ENCODE data around the gene NAGLU. TPM values are rescaled to one million over a fixed set of nuclear protein-coding genes. Genes with fewer than 3 reads are reported as not detected.
"Not testable (repeated sequence)": the region's sequence is repeated elsewhere in the genome, so short reads cannot be mapped to it uniquely, and the experiment has no call there.

The NAGLU gene
- total and polyA plus RNA-seq, 4 donors, result 22.3 to 75.0 (median 40.3) TPM

DNA sequence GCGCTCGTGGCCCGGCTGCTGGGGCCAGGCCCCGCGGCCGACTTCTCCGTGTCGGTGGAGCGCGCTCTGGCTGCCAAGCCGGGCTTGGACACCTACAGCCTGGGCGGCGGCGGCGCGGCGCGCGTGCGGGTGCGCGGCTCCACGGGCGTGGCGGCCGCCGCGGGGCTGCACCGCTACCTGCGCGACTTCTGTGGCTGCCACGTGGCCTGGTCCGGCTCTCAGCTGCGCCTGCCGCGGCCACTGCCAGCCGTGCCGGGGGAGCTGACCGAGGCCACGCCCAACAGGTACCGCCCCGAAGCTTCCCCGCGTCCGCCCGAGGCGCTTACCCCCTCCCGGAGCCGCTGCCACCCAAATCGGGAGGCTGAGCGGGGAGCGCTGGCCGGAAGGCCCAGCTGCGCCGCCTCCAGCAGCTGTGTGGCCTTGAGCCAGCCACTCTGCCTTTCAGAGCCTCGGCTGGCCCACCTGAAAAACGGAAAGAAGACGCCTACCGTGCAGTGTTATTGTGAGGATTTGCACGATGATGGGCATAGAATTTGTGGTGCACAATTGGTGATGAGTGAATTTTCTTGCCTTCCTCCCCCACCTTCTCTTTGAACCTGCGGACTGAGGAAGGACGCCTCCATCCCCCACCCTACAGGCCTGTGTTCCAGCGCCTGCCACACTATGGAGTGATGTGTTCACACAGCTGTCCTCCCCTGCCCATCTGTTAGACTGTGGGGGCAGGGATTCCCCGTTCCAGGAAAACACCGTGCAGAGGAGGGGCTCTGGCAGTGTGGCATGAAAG is 523 bp downstream of the NAGLU start:
- DNase-seq (peak; percentile 93 to 96), ATAC-seq (ENCODE audit: low FRiP score) (peak; percentile 77)
- no peaks in the 10 kb centered on the region for H3K4me1 ChIP-seq (ENCODE audit: control insufficient read depth in 1 of 2, insufficient read depth in 2 of 2, low read length in 2 of 2)
- peaks cover 0 to 3% of the 10 kb centered on the region in 2 donors for H3K36me3 ChIP-seq (ENCODE audit: control insufficient read depth in 1 of 2, insufficient read depth in 2 of 2, low read length in 1 of 2)
- peak overlapping the region in 1 of 2 donors; percentile 55 for H3K27ac ChIP-seq (ENCODE audit: low read depth in 1 of 2, low read length in 2 of 2)
- peak overlapping the region; percentile 77 to 81 for H3K4me3 ChIP-seq (ENCODE audit: low read length in 2 of 2)
- H3K9me3 ChIP-seq (ENCODE audit: control insufficient read depth, low read length), result no peaks in the 10 kb centered on the region
- WGBS, 2 donors, result 1% methylated on average over 48 to 65 of the region's 65 CpGs
- H3K27me3 ChIP-seq (ENCODE audit: control insufficient read depth in 1 of 2, insufficient read depth in 2 of 2, low read length in 1 of 2), result no peaks in the 10 kb centered on the region
- intact Hi-C loops (cut with DNase I), result loop anchor here in 1 of 2 donors (1.0 kb wide), 1 partner anchor 18 kb away; no protein-coding TSS in a partner anchor

DNA sequence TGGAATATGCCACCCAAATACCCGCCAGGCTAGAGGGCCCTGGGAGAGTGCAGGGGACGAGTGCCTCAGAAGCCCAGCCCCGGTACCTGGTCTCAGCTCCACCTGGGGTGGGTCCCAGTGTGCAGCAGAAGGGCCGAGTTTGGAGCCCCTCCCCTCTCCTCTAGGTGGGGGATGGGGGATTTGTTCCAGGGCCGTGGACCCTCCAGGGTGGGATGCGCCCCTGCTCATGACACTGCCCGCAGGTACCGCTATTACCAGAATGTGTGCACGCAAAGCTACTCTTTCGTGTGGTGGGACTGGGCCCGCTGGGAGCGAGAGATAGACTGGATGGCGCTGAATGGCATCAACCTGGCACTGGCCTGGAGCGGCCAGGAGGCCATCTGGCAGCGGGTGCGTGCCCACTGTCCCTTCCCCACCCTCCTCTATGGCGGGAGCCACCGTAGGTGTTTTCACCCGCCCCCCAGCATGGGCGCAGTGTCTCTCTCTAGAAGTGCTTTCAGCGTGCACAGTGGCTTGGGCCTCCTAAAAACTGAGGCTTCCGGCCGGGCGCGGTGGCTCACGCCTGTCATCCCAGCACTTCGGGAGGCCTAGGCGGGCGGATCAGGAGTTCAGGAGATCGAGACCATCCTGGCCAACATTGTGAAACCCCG is 1.2 kb downstream of the NAGLU start:
- no peaks in the 10 kb centered on the region for H3K4me1 ChIP-seq (ENCODE audit: control insufficient read depth in 1 of 2, insufficient read depth in 2 of 2, low read length in 2 of 2)
- no peak for DNase-seq
- no peaks in the 10 kb centered on the region for H3K27me3 ChIP-seq (ENCODE audit: control insufficient read depth in 1 of 2, insufficient read depth in 2 of 2, low read length in 1 of 2)
- intact Hi-C loops (cut with DNase I), result no loop called here
- no peaks in the 10 kb centered on the region for H3K9me3 ChIP-seq (ENCODE audit: control insufficient read depth, low read length)
- 84% methylated on average over 30 to 31 of the region's 31 CpGs for WGBS, 2 donors
- H3K27ac ChIP-seq (ENCODE audit: low read depth in 1 of 2, low read length in 2 of 2), result peak overlapping the region in 1 of 2 donors; percentile 55
- peaks cover 0 to 4% of the 10 kb centered on the region in 2 donors for H3K36me3 ChIP-seq (ENCODE audit: control insufficient read depth in 1 of 2, insufficient read depth in 2 of 2, low read length in 1 of 2)
- peak overlapping the region in 1 of 2 donors; percentile 2 for H3K4me3 ChIP-seq (ENCODE audit: low read length in 2 of 2)
- peak; percentile 1 for ATAC-seq (ENCODE audit: low FRiP score)

DNA sequence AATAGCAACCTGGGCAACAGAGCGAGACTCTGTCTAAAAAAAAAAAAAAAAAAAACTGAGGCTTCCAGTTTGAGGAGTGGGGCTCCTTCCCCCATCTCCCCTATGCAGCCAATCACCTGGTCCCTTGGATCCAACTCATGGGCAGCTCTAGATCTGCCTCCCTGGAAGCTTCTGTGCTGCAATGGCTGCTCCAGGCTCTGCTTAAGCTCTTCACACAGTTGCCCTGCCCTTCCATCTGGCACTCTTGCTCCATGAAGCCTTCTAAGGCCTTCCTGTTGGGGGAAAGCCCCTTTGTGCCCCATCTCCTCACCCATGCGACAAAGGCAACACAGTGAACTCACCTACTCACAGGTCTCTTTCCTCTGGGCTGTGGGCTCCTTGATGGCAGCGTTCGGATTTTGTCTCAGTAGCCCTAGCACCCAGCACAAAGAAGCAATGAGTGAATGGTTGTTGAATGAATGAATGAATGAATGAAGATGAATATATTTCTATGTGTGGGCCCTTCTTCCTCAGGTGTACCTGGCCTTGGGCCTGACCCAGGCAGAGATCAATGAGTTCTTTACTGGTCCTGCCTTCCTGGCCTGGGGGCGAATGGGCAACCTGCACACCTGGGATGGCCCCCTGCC is 1.9 kb downstream of the NAGLU start:
- DNase-seq, result no peak
- WGBS, 2 donors, result 94 to 100% methylated on average over 5 of the region's 5 CpGs
- Histone ChIP-seq H3K36me3 (ENCODE audit: control insufficient read depth in 1 of 2, insufficient read depth in 2 of 2, low read length in 1 of 2) (peaks cover 0 to 4% of the 10 kb centered on the region in 2 donors), H3K4me1 (ENCODE audit: control insufficient read depth in 1 of 2, insufficient read depth in 2 of 2, low read length in 2 of 2) (no peaks in the 10 kb centered on the region), H3K27ac (ENCODE audit: low read depth in 1 of 2, low read length in 2 of 2) (no peak overlapping the region), H3K27me3 (ENCODE audit: control insufficient read depth in 1 of 2, insufficient read depth in 2 of 2, low read length in 1 of 2) (no peaks in the 10 kb centered on the region), H3K9me3 (ENCODE audit: control insufficient read depth, low read length) (no peaks in the 10 kb centered on the region), H3K4me3 (ENCODE audit: low read length in 2 of 2) (no peak overlapping the region)
- intact Hi-C loops (cut with DNase I), result no loop called here
- ATAC-seq (ENCODE audit: low FRiP score), result no peak

DNA sequence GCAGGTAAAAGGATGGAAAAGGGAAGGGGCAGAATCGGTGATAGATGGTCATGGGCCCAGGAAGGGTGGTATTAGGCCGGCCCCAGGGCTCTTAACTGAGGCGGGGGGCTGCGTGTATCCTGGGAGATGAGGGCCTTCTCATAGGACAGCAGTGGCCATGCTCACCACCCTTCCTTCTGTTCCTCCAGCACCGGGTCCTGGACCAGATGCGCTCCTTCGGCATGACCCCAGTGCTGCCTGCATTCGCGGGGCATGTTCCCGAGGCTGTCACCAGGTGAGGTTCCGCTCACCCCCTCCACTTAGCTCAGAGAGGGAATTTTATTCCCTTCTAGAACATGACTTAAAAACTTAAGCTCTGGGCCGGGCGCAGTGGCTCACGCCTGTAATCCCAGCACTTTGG is 2.4 kb downstream of the NAGLU start:
- no peak overlapping the region for H3K4me3 ChIP-seq (ENCODE audit: low read length in 2 of 2)
- no peaks in the 10 kb centered on the region for H3K27me3 ChIP-seq (ENCODE audit: control insufficient read depth in 1 of 2, insufficient read depth in 2 of 2, low read length in 1 of 2)
- WGBS, 2 donors, result 94 to 96% methylated on average over 14 of the region's 14 CpGs
- peaks cover 0 to 4% of the 10 kb centered on the region in 2 donors for H3K36me3 ChIP-seq (ENCODE audit: control insufficient read depth in 1 of 2, insufficient read depth in 2 of 2, low read length in 1 of 2)
- no peaks in the 10 kb centered on the region for H3K9me3 ChIP-seq (ENCODE audit: control insufficient read depth, low read length)
- intact Hi-C loops (cut with DNase I), result no loop called here
- H3K4me1 ChIP-seq (ENCODE audit: control insufficient read depth in 1 of 2, insufficient read depth in 2 of 2, low read length in 2 of 2), result no peaks in the 10 kb centered on the region
- ATAC-seq (ENCODE audit: low FRiP score) (no peak), DNase-seq (no peak)
- H3K27ac ChIP-seq (ENCODE audit: low read depth in 1 of 2, low read length in 2 of 2), result no peak overlapping the region

DNA sequence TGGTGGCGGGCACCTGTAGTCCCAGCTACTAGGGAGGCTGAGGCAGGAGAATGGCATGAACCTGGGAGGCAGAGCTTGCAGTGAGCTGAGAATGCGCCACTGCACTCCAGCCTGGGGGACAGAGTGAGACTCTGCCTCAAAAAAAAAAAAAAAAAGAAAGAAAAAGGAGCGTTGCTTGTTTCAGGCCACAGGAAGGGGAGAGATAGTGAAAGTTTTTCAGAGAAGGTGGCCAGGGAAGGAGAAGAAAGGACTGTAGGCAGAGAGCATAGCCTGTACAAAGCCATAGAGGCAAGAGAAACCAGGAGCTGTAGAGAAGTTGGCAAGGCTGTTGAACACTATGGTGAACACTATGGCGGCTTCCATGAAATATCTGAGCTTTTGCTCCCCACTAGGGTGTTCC is 4.5 kb downstream of the NAGLU start:
- H3K27ac ChIP-seq (ENCODE audit: low read depth in 1 of 2, low read length in 2 of 2); H3K9me3 ChIP-seq (ENCODE audit: control insufficient read depth, low read length); ATAC-seq (ENCODE audit: low FRiP score); H3K4me1 ChIP-seq (ENCODE audit: control insufficient read depth in 1 of 2, insufficient read depth in 2 of 2, low read length in 2 of 2); intact Hi-C loops (cut with DNase I); H3K36me3 ChIP-seq (ENCODE audit: control insufficient read depth in 1 of 2, insufficient read depth in 2 of 2, low read length in 1 of 2); DNase-seq; H3K4me3 ChIP-seq (ENCODE audit: low read length in 2 of 2); H3K27me3 ChIP-seq (ENCODE audit: control insufficient read depth in 1 of 2, insufficient read depth in 2 of 2, low read length in 1 of 2): not testable (repeated sequence)
- 87 to 98% methylated on average over 3 to 4 of the region's 4 CpGs for WGBS, 2 donors

DNA sequence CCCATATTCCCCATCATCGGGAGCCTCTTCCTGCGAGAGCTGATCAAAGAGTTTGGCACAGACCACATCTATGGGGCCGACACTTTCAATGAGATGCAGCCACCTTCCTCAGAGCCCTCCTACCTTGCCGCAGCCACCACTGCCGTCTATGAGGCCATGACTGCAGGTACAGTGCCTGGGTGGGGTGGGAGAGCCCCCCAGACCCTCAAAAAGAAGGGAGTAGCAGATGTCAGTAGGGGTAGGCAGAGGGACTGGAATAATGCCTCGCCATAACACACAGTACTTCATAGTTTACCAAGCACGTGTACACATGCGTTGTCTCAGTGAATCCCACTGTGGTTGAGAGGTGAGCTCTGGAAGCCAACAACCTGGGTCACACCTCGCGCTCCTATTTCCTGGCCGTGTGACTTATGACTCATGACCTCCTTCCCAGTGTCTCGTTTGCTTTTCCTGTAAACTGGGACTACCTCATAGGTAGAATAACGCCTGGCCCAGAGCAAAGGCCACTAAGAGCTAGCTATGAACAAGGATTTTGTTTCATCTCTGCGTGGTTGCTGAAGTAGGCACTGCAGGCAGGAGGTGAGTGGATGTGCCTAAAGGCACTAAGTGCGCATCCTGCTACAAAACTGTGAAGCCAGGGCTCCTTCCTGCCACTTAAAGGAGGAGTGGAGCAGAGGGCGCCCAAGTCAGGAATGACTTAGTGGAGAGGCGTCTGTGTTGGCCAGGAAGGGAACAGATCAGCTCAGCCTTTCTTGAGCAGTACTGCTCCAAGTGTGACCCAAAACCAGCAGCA is 5.2 kb downstream of the NAGLU start:
- no peak overlapping the region for H3K27ac ChIP-seq (ENCODE audit: low read depth in 1 of 2, low read length in 2 of 2)
- no peaks in the 10 kb centered on the region for H3K9me3 ChIP-seq (ENCODE audit: control insufficient read depth, low read length)
- DNase-seq, result no peak
- WGBS, 2 donors, result 83 to 84% methylated on average over 17 of the region's 17 CpGs
- H3K36me3 ChIP-seq (ENCODE audit: control insufficient read depth in 1 of 2, insufficient read depth in 2 of 2, low read length in 1 of 2), result peaks cover 0 to 4% of the 10 kb centered on the region in 2 donors
- no peak for ATAC-seq (ENCODE audit: low FRiP score)
- intact Hi-C loops (cut with DNase I), result no loop called here
- H3K4me1 ChIP-seq (ENCODE audit: control insufficient read depth in 1 of 2, insufficient read depth in 2 of 2, low read length in 2 of 2), result no peaks in the 10 kb centered on the region
- H3K27me3 ChIP-seq (ENCODE audit: control insufficient read depth in 1 of 2, insufficient read depth in 2 of 2, low read length in 1 of 2), result no peaks in the 10 kb centered on the region
- H3K4me3 ChIP-seq (ENCODE audit: low read length in 2 of 2), result no peak overlapping the region

DNA sequence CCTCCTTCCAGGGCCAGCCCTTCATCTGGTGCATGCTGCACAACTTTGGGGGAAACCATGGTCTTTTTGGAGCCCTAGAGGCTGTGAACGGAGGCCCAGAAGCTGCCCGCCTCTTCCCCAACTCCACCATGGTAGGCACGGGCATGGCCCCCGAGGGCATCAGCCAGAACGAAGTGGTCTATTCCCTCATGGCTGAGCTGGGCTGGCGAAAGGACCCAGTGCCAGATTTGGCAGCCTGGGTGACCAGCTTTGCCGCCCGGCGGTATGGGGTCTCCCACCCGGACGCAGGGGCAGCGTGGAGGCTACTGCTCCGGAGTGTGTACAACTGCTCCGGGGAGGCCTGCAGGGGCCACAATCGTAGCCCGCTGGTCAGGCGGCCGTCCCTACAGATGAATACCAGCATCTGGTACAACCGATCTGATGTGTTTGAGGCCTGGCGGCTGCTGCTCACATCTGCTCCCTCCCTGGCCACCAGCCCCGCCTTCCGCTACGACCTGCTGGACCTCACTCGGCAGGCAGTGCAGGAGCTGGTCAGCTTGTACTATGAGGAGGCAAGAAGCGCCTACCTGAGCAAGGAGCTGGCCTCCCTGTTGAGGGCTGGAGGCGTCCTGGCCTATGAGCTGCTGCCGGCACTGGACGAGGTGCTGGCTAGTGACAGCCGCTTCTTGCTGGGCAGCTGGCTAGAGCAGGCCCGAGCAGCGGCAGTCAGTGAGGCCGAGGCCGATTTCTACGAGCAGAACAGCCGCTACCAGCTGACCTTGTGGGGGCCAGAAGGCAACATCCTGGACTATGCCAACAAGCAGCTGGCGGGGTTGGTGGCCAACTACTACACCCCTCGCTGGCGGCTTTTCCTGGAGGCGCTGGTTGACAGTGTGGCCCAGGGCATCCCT is 7.4 kb downstream of the NAGLU start:
- intact Hi-C loops (cut with DNase I), result no loop called here
- no peak for ATAC-seq (ENCODE audit: low FRiP score)
- H3K4me3 ChIP-seq (ENCODE audit: low read length in 2 of 2), result no peak overlapping the region
- no peaks in the 10 kb centered on the region for H3K27me3 ChIP-seq (ENCODE audit: control insufficient read depth in 1 of 2, insufficient read depth in 2 of 2, low read length in 1 of 2)
- no peaks in the 10 kb centered on the region for H3K4me1 ChIP-seq (ENCODE audit: control insufficient read depth in 1 of 2, insufficient read depth in 2 of 2, low read length in 2 of 2)
- H3K9me3 ChIP-seq (ENCODE audit: control insufficient read depth, low read length), result no peaks in the 10 kb centered on the region
- H3K27ac ChIP-seq (ENCODE audit: low read depth in 1 of 2, low read length in 2 of 2), result no peak overlapping the region
- peaks cover 0 to 4% of the 10 kb centered on the region in 2 donors for H3K36me3 ChIP-seq (ENCODE audit: control insufficient read depth in 1 of 2, insufficient read depth in 2 of 2, low read length in 1 of 2)
- no peak for DNase-seq
- WGBS, 2 donors, result 91 to 93% methylated on average over 39 of the region's 39 CpGs
